ENCODE measurements around the gene F11. TPM values are rescaled to one million over a fixed set of nuclear protein-coding genes. Genes with fewer than 3 reads are reported as not detected.

Gene F11
- polyA plus RNA-seq, 2 donors = not detected

DNA sequence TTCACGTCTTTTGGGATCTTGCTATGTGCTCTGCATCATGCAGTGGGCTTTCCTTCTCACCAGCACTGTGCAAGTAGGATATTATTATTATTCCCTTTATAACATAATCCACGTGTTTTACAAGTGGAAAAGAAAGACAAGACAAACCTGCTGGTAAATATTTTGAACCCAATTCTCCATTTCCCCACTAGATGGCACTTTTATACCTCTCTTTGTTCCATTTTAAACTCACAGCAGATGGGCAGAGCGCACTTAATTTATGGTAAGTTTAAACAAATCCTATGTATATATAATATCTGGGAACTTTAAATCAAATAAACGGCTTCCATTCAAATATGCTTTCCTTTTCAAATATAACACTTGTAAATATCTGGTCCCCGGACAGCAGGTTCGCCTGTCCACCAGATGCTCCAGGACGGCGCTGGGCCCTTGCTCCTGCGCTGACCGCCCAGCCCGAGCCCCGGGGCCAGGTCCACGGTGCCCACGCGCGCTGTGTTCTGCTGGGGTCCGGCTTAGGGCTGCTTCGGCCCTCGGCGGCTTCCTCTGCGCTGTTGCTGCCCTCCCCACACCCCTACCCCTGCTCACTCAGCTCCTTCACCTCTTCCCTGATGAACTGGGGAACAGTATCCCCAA lies 31.1 kb downstream of the F11 start:
- no peaks in the 10 kb centered on the region for H3K36me3 ChIP-seq (ENCODE audit: control insufficient read depth in 2 of 2, insufficient read depth in 2 of 2, low read length in 1 of 2)
- H3K27me3 ChIP-seq (ENCODE audit: control insufficient read depth in 1 of 2, insufficient read depth in 2 of 2, low read length in 2 of 2) = no peaks in the 10 kb centered on the region
- no peaks in the 10 kb centered on the region for H3K9me3 ChIP-seq (ENCODE audit: control insufficient read depth in 2 of 2, insufficient read depth in 1 of 2, low read depth in 1 of 2, low read length in 1 of 2)
- H3K27ac ChIP-seq (ENCODE audit: low read depth in 2 of 2, low read length in 1 of 2) = no peak overlapping the region
- 43 to 48% methylated on average over 21 of the region's 21 CpGs for WGBS, 2 donors
- no peak overlapping the region for H3K4me3 ChIP-seq (ENCODE audit: low read depth in 1 of 2, low read length in 2 of 2)
- no peaks in the 10 kb centered on the region for H3K4me1 ChIP-seq (ENCODE audit: control insufficient read depth in 2 of 2, insufficient read depth in 2 of 2, low read length in 1 of 2)

DNA sequence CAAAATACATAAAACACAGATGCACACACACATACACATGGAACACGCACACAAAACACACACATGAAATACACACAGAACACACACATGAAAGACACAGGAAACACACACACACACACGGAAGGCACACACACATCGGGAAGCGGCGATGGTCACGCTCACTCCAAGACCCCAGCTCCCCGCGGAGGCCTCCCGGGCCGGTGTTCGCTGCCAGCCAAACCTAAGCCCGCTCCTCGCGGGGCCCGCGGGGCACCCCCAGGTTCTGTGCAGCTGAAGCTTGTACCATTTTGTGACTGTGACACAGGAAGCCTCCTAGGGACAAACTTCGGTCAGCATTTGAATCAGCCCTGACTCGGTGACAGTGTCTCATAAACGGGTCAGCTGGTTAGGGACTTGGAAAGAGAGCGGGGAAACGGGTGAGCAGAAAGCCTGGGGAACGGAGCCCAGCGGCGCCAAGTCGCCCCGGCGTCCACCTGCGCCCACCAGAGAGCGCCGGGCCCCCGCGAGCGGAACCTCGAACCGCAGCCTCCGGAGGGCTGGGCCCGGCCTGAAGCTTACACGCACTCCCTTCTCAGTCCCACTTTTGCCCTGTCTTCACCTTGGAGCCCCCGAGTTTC lies 32.1 kb downstream of the F11 start:
- Histone ChIP-seq H3K9me3 (ENCODE audit: control insufficient read depth in 2 of 2, insufficient read depth in 1 of 2, low read depth in 1 of 2, low read length in 1 of 2) (no peaks in the 10 kb centered on the region), H3K4me1 (ENCODE audit: control insufficient read depth in 2 of 2, insufficient read depth in 2 of 2, low read length in 1 of 2) (no peaks in the 10 kb centered on the region), H3K27ac (ENCODE audit: low read depth in 2 of 2, low read length in 1 of 2) (no peak overlapping the region), H3K27me3 (ENCODE audit: control insufficient read depth in 1 of 2, insufficient read depth in 2 of 2, low read length in 2 of 2) (no peaks in the 10 kb centered on the region), H3K36me3 (ENCODE audit: control insufficient read depth in 2 of 2, insufficient read depth in 2 of 2, low read length in 1 of 2) (no peaks in the 10 kb centered on the region), H3K4me3 (ENCODE audit: low read depth in 1 of 2, low read length in 2 of 2) (no peak overlapping the region)
- 40 to 43% methylated on average over 39 of the region's 39 CpGs for WGBS, 2 donors

DNA sequence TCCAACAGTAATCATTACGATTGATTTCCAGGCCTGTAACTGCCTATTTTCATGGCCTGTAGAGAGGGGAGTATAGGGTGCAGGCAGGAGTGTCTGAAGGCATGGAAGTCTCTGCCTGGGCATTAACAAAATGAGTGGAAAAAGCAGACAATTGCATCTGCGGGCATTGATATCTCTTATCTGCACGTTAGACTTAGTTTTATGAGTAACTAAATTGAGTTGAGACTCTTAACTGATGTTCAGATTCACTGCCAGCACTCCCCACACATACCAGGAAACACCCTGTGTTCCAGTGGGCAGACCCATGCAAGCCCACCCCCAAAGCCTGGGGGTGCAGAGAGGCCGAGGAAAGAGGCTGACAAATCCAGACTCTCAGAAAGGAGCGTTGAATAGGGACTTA lies 33.3 kb downstream of the F11 start:
- Histone ChIP-seq H3K27ac (ENCODE audit: low read depth in 2 of 2, low read length in 1 of 2) (no peak overlapping the region), H3K9me3 (ENCODE audit: control insufficient read depth in 2 of 2, insufficient read depth in 1 of 2, low read depth in 1 of 2, low read length in 1 of 2) (no peaks in the 10 kb centered on the region), H3K27me3 (ENCODE audit: control insufficient read depth in 1 of 2, insufficient read depth in 2 of 2, low read length in 2 of 2) (peaks cover 0 to 2% of the 10 kb centered on the region in 2 donors), H3K36me3 (ENCODE audit: control insufficient read depth in 2 of 2, insufficient read depth in 2 of 2, low read length in 1 of 2) (no peaks in the 10 kb centered on the region), H3K4me1 (ENCODE audit: control insufficient read depth in 2 of 2, insufficient read depth in 2 of 2, low read length in 1 of 2) (no peaks in the 10 kb centered on the region), H3K4me3 (ENCODE audit: low read depth in 1 of 2, low read length in 2 of 2) (no peak overlapping the region)
- WGBS, 2 donors = 77 to 79% methylated on average over 5 of the region's 5 CpGs

DNA sequence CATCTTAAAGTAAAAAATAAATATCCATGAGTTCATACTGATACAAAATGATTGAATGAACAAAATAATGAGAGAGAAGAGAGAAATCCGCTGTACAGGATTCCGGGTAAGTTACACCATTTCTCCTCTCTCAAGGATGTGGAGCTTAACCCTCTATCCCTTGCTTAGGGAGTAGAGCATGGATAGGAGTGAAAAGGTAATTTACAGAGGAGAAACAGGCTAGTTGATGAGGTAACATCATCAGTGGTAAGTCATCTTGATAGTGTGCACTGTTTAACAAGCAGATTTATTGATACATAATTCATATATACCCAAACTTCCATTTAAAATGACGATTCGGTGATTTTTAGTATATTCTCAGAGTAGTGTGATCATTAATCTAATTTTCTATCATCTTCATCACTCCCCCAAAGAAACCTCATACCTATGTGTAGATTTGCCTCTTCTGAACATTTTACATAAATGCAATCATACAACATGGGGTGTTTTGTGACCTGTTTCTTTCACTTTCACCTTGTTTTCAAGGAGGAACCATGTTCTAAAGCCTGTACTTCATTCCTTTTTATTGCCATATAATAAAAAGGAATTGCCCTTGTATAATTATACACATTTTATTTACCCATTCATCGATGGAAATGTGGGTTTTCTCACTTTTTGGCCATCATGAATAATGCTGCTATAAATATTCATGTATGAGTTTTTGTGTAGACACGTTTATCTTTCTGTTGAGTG lies 34.8 kb downstream of the F11 start:
- H3K9me3 ChIP-seq (ENCODE audit: control insufficient read depth in 2 of 2, insufficient read depth in 1 of 2, low read depth in 1 of 2, low read length in 1 of 2) = no peaks in the 10 kb centered on the region
- no peaks in the 10 kb centered on the region for H3K36me3 ChIP-seq (ENCODE audit: control insufficient read depth in 2 of 2, insufficient read depth in 2 of 2, low read length in 1 of 2)
- H3K4me1 ChIP-seq (ENCODE audit: control insufficient read depth in 2 of 2, insufficient read depth in 2 of 2, low read length in 1 of 2) = no peaks in the 10 kb centered on the region
- no peak overlapping the region for H3K27ac ChIP-seq (ENCODE audit: low read depth in 2 of 2, low read length in 1 of 2)
- no peak overlapping the region for H3K4me3 ChIP-seq (ENCODE audit: low read depth in 1 of 2, low read length in 2 of 2)
- H3K27me3 ChIP-seq (ENCODE audit: control insufficient read depth in 1 of 2, insufficient read depth in 2 of 2, low read length in 2 of 2) = peaks cover 0 to 2% of the 10 kb centered on the region in 2 donors
- WGBS, 2 donors = 75 to 84% methylated on average over 6 of the region's 6 CpGs

DNA sequence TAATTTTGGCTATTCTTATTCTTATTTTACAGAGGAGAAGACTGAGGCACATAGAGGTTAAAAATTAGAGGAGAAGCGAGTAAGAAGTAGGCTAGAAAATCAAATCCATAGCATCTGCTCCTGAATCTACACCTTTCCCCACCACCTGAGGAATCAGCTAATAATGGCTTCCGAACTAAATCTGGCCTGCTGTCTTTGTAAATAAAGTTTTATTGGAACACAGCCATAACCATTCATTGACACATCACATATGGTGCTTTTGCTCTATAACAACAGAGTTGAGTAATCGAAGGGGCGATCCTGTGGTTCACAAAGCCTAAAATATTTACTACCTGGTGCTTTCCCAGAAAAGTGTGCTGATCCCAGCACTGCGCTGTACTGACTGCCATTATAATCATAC lies 38.2 kb downstream of the F11 start:
- H3K9me3 ChIP-seq (ENCODE audit: control insufficient read depth in 2 of 2, insufficient read depth in 1 of 2, low read depth in 1 of 2, low read length in 1 of 2) = no peaks in the 10 kb centered on the region
- no peaks in the 10 kb centered on the region for H3K36me3 ChIP-seq (ENCODE audit: control insufficient read depth in 2 of 2, insufficient read depth in 2 of 2, low read length in 1 of 2)
- no peak overlapping the region for H3K27ac ChIP-seq (ENCODE audit: low read depth in 2 of 2, low read length in 1 of 2)
- no peak overlapping the region for H3K4me3 ChIP-seq (ENCODE audit: low read depth in 1 of 2, low read length in 2 of 2)
- WGBS, 2 donors = 84 to 91% methylated on average over 5 of the region's 5 CpGs
- H3K4me1 ChIP-seq (ENCODE audit: control insufficient read depth in 2 of 2, insufficient read depth in 2 of 2, low read length in 1 of 2) = no peaks in the 10 kb centered on the region
- H3K27me3 ChIP-seq (ENCODE audit: control insufficient read depth in 1 of 2, insufficient read depth in 2 of 2, low read length in 2 of 2) = peaks cover 0 to 2% of the 10 kb centered on the region in 2 donors

DNA sequence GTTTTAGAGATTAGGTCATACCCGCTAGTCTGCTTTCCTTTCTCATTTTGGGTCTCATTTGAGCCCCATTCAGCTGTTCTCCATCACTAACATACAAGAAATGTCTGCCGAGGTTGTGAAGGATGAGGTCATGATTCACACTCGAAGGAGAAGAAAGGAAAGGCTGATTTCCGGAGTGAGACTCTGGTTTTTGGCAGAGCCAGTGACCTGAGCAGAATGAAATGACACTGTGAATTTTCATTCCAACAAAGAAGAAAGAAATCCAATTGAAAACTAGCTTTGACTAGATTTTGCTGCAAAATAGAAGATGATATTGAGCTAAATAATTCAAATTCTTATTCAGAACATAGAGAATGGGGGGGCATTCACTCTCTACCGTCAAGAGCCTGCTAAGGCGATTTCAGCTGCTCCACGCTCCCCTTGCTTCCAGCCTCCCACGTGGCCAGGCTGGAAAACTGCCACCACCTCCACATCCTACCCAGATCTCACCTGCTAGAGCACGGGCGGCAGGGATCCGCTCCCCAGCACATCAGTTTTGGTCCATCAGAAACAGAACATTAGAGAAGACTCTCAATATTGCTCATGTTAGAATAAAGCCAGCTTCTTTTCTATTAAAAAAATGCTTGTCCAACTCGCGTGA lies 39.0 kb downstream of the F11 start:
- 61 to 67% methylated on average over 13 of the region's 13 CpGs for WGBS, 2 donors
- peaks cover 0 to 2% of the 10 kb centered on the region in 2 donors for H3K27me3 ChIP-seq (ENCODE audit: control insufficient read depth in 1 of 2, insufficient read depth in 2 of 2, low read length in 2 of 2)
- no peaks in the 10 kb centered on the region for H3K9me3 ChIP-seq (ENCODE audit: control insufficient read depth in 2 of 2, insufficient read depth in 1 of 2, low read depth in 1 of 2, low read length in 1 of 2)
- H3K4me3 ChIP-seq (ENCODE audit: low read depth in 1 of 2, low read length in 2 of 2) = no peak overlapping the region
- H3K36me3 ChIP-seq (ENCODE audit: control insufficient read depth in 2 of 2, insufficient read depth in 2 of 2, low read length in 1 of 2) = no peaks in the 10 kb centered on the region
- no peak overlapping the region for H3K27ac ChIP-seq (ENCODE audit: low read depth in 2 of 2, low read length in 1 of 2)
- no peaks in the 10 kb centered on the region for H3K4me1 ChIP-seq (ENCODE audit: control insufficient read depth in 2 of 2, insufficient read depth in 2 of 2, low read length in 1 of 2)

DNA sequence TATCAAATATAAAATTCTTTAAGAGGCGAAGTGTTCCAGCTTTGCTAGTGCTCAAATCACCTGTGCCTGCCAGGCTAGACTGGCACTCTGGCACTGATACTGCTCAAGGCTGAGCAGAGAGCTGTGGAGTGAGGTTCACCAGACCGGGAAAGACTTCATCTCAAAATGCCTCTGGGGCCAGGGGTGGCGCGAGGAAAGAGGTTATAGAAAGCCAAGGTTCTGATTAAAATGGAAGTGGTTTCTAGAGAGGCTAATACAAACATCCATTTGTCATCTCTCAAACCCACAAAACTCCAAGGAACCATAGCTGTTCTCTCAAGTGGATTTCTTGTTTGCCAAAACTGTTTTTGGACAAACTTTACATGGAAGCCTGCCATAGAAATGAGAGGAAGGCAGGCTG lies 41.5 kb downstream of the F11 start:
- 52 to 58% methylated on average over 4 of the region's 4 CpGs for WGBS, 2 donors
- no peak overlapping the region for H3K27ac ChIP-seq (ENCODE audit: low read depth in 2 of 2, low read length in 1 of 2)
- H3K4me3 ChIP-seq (ENCODE audit: low read depth in 1 of 2, low read length in 2 of 2) = no peak overlapping the region
- H3K27me3 ChIP-seq (ENCODE audit: control insufficient read depth in 1 of 2, insufficient read depth in 2 of 2, low read length in 2 of 2) = peaks cover 0 to 2% of the 10 kb centered on the region in 2 donors
- no peaks in the 10 kb centered on the region for H3K36me3 ChIP-seq (ENCODE audit: control insufficient read depth in 2 of 2, insufficient read depth in 2 of 2, low read length in 1 of 2)
- no peaks in the 10 kb centered on the region for H3K9me3 ChIP-seq (ENCODE audit: control insufficient read depth in 2 of 2, insufficient read depth in 1 of 2, low read depth in 1 of 2, low read length in 1 of 2)
- H3K4me1 ChIP-seq (ENCODE audit: control insufficient read depth in 2 of 2, insufficient read depth in 2 of 2, low read length in 1 of 2) = no peaks in the 10 kb centered on the region

DNA sequence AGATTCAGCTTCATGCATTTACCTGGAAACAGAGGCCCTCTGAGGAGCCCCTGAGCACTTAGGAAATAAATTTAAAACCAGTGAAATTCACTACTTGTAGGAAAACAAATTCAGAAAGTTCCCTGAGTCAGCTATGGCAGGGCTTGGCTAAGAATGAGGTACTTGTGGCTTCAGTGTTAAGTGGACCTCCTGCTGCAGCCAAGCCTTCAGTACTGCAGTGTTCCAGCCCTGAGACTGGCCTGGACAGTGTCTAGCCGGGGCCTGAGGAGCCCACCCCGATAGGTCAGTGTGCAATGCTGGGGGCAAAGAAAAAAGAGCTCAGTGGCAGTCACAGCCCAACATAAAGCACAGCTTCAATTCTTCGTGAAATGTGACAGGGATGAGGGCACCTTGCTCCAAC lies 41.9 kb downstream of the F11 start:
- Histone ChIP-seq H3K27me3 (ENCODE audit: control insufficient read depth in 1 of 2, insufficient read depth in 2 of 2, low read length in 2 of 2) (peaks cover 0 to 2% of the 10 kb centered on the region in 2 donors), H3K4me3 (ENCODE audit: low read depth in 1 of 2, low read length in 2 of 2) (no peak overlapping the region)
- WGBS, 2 donors = 62 to 71% methylated on average over 3 of the region's 3 CpGs

DNA sequence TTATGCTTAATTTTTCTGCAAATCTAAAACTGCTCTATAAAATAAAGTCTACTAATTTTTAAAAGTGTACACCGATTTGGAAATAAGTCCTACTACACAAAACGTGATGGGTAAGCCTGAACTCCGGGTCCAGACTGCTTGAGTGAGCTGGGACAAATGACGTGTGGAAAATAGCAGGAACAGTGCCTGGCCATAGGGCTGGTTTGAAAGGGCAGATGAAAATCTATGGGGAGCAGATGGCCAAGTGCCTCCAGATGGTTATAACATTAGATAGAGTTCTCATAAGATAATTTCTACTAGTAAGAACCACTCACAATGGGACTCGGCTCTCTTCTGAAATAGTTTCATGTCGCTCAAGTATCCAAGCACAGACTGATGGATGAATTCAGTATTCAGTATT lies 52.5 kb downstream of the F11 start:
- no peaks in the 10 kb centered on the region for H3K36me3 ChIP-seq (ENCODE audit: control insufficient read depth in 2 of 2, insufficient read depth in 2 of 2, low read length in 1 of 2)
- WGBS, 2 donors = 77 to 81% methylated on average over 6 of the region's 6 CpGs
- H3K4me3 ChIP-seq (ENCODE audit: low read depth in 1 of 2, low read length in 2 of 2) = no peak overlapping the region
- H3K4me1 ChIP-seq (ENCODE audit: control insufficient read depth in 2 of 2, insufficient read depth in 2 of 2, low read length in 1 of 2) = no peaks in the 10 kb centered on the region
- H3K27me3 ChIP-seq (ENCODE audit: control insufficient read depth in 1 of 2, insufficient read depth in 2 of 2, low read length in 2 of 2) = no peaks in the 10 kb centered on the region
- no peak overlapping the region for H3K27ac ChIP-seq (ENCODE audit: low read depth in 2 of 2, low read length in 1 of 2)
- H3K9me3 ChIP-seq (ENCODE audit: control insufficient read depth in 2 of 2, insufficient read depth in 1 of 2, low read depth in 1 of 2, low read length in 1 of 2) = no peaks in the 10 kb centered on the region

More for the DNA sequence above, 41.9 kb downstream of the F11 start:
- H3K9me3 ChIP-seq (ENCODE audit: control insufficient read depth in 2 of 2, insufficient read depth in 1 of 2, low read depth in 1 of 2, low read length in 1 of 2) = no peaks in the 10 kb centered on the region
- no peak overlapping the region for H3K27ac ChIP-seq (ENCODE audit: low read depth in 2 of 2, low read length in 1 of 2)
- no peaks in the 10 kb centered on the region for H3K4me1 ChIP-seq (ENCODE audit: control insufficient read depth in 2 of 2, insufficient read depth in 2 of 2, low read length in 1 of 2)
- no peaks in the 10 kb centered on the region for H3K36me3 ChIP-seq (ENCODE audit: control insufficient read depth in 2 of 2, insufficient read depth in 2 of 2, low read length in 1 of 2)

Measured in esophagus (tissue), 2 donors.